ENCODE data around the gene GLG1. TPM values are rescaled to one million over a fixed set of nuclear protein-coding genes. Genes with fewer than 3 reads are reported as not detected.

The GLG1 gene
- total and polyA plus RNA-seq, 2 experiments from 2014 or later = 140 to 167 TPM

GRCh38 chr16:74455619-74456289, 151.2 kb downstream of the GLG1 start:
- TF ChIP-seq, protein P1, sequence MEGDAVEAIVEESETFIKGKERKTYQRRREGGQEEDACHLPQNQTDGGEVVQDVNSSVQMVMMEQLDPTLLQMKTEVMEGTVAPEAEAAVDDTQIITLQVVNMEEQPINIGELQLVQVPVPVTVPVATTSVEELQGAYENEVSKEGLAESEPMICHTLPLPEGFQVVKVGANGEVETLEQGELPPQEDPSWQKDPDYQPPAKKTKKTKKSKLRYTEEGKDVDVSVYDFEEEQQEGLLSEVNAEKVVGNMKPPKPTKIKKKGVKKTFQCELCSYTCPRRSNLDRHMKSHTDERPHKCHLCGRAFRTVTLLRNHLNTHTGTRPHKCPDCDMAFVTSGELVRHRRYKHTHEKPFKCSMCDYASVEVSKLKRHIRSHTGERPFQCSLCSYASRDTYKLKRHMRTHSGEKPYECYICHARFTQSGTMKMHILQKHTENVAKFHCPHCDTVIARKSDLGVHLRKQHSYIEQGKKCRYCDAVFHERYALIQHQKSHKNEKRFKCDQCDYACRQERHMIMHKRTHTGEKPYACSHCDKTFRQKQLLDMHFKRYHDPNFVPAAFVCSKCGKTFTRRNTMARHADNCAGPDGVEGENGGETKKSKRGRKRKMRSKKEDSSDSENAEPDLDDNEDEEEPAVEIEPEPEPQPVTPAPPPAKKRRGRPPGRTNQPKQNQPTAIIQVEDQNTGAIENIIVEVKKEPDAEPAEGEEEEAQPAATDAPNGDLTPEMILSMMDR (IDR thresholded peaks at IDR 0.05; ENCODE audit: low read depth, low read length) = no peak
- H3K4me3 ChIP-seq = no peak overlapping the region
- peak in 1 of 2 donors; percentile 76 for DNase-seq (ENCODE audit: low read depth in 1 of 2, low spot score in 1 of 2)
- H3K27ac ChIP-seq = no peak overlapping the region
- no peaks in the 10 kb centered on the region for H3K9me3 ChIP-seq (ENCODE audit: low read depth)
- H3K27me3 ChIP-seq = no peaks in the 10 kb centered on the region
- peaks cover 58% of the 10 kb centered on the region for H3K36me3 ChIP-seq
- H3K4me1 ChIP-seq (ENCODE audit: low read depth) = no peaks in the 10 kb centered on the region

DNA sequence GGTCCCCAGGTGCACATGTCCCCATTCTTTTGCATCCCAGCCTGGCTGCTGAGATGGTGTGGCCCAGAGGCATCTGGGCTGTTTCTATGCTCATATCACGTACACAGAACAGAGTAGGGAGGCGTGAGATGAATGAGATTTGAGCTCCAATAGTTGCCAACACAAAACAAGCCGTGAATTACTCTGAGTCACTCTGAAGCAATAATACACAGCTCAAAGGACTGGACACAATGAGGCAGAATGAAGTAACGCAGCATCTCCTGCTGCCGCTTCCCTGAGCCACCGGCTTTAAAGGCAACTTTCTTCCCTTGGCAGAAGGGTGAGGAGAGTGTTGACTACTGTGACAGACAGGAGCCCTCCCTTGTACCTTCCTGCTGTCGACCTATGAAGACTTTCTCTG, 151.7 kb downstream of the GLG1 start:
- DNase-seq (ENCODE audit: low read depth in 1 of 2, low spot score in 1 of 2) = peak in 1 of 2 donors; percentile 90
- Histone ChIP-seq H3K9me3 (ENCODE audit: low read depth) (no peaks in the 10 kb centered on the region), H3K27me3 (no peaks in the 10 kb centered on the region), H3K36me3 (peaks cover 53% of the 10 kb centered on the region), H3K4me1 (ENCODE audit: low read depth) (no peaks in the 10 kb centered on the region), H3K27ac (no peak overlapping the region), H3K4me3 (no peak overlapping the region)
- TF ChIP-seq, protein P1 (IDR thresholded peaks at IDR 0.05; ENCODE audit: low read depth, low read length) = peak; percentile 5

- H3K9me3 ChIP-seq (ENCODE audit: low read depth) = no peaks in the 10 kb centered on the region
- H3K36me3 ChIP-seq = peaks cover 30% of the 10 kb centered on the region
- H3K4me3 ChIP-seq = no peak overlapping the region
These were observed 154.8 kb downstream of the GLG1 start for GRCh38 chr16:74451951-74452758.

GRCh38 chr16:74450967-74451760, 155.8 kb downstream of the GLG1 start:
- Histone ChIP-seq H3K36me3 (peaks cover 23% of the 10 kb centered on the region), H3K27me3 (no peaks in the 10 kb centered on the region), H3K4me3 (no peak overlapping the region), H3K27ac (no peak overlapping the region), H3K4me1 (ENCODE audit: low read depth) (no peaks in the 10 kb centered on the region), H3K9me3 (ENCODE audit: low read depth) (no peaks in the 10 kb centered on the region)
- no peak for DNase-seq (ENCODE audit: low read depth in 1 of 2, low spot score in 1 of 2)
- TF ChIP-seq, protein P1 (IDR thresholded peaks at IDR 0.05; ENCODE audit: low read depth, low read length) = no peak

More at GRCh38 chr16:74451951-74452758, 154.8 kb downstream of the GLG1 start:
- H3K27me3 ChIP-seq = no peaks in the 10 kb centered on the region
- no peaks in the 10 kb centered on the region for H3K4me1 ChIP-seq (ENCODE audit: low read depth)
- H3K27ac ChIP-seq = no peak overlapping the region
- TF ChIP-seq, protein P1 (IDR thresholded peaks at IDR 0.05; ENCODE audit: low read depth, low read length) = no peak
- DNase-seq (ENCODE audit: low read depth in 1 of 2, low spot score in 1 of 2) = no peak

- Histone ChIP-seq H3K27me3 (no peaks in the 10 kb centered on the region), H3K27ac (no peak overlapping the region), H3K9me3 (ENCODE audit: low read depth) (no peaks in the 10 kb centered on the region), H3K4me1 (ENCODE audit: low read depth) (no peaks in the 10 kb centered on the region), H3K36me3 (peaks cover 19% of the 10 kb centered on the region), H3K4me3 (no peak overlapping the region)
- DNase-seq (ENCODE audit: low read depth in 1 of 2, low spot score in 1 of 2) = peak in 1 of 2 donors; percentile 18
- TF ChIP-seq, protein P1 (IDR thresholded peaks at IDR 0.05; ENCODE audit: low read depth, low read length) = no peak
These were observed 156.7 kb downstream of the GLG1 start for GRCh38 chr16:74450236-74450635.
